PC-3 (cell line): ENCODE results near the gene ILDR1. TPM values are rescaled to one million over a fixed set of nuclear protein-coding genes. Genes with fewer than 3 reads are reported as not detected.

Experiments used
- ATAC-seq: fragments of 200-7000 bp; cut with Tn5 transposase; 2 replicates; pipeline ENCODE4 v1.9.1; 2020; ENCODE audit warnings: mild to moderate bottlenecking, moderate library complexity
- BruUV-seq: library from RNA; stranded (reverse); fragments of 400-500 nt; replicated peaks from 2 replicates; lab custom pipeline; 2021; lab: Mats Ljungman, UMichigan
- CTCF ChIA-PET: fragments of 300-600 bp; sonication (Branson Sonifier 250); formaldehyde crosslinking; loops from one replicate; lab custom pipeline; 2022; ENCODE audit warnings: antibody characterized with exemption; lab: Charles Lee
- POLR2A ChIA-PET: fragments of 300-600 bp; sonication (Branson Sonifier 250); formaldehyde crosslinking; loops from one replicate; lab custom pipeline; 2022; ENCODE audit warnings: antibody characterized with exemption; ENCODE audit not compliant: unreplicated experiment; lab: Charles Lee
- DNase-seq: peaks from one replicate; pipeline ENCODE4 v3.0.0-alpha.2; 2015
- H2AFZ ChIP-seq: fragments of 300-600 bp; sonication (generic); 2 replicates; pipeline ENCODE4 v1.6.0; 2016; ENCODE audit warnings: antibody characterized with exemption, low read length
- H3F3A ChIP-seq: fragments of 300-600 bp; sonication (generic); one replicate; pipeline ENCODE4 v1.6.0; 2017; ENCODE audit warnings: antibody characterized with exemption, low read length, control low read depth, mild to moderate bottlenecking; ENCODE audit not compliant: unreplicated experiment
- H3K27ac ChIP-seq: fragments of 300-600 bp; sonication (generic); 2 replicates; pipeline ENCODE4 v1.5.1; 2016; ENCODE audit warnings: mild to moderate bottlenecking, low read length
- H3K27me3 ChIP-seq: fragments of 300-600 bp; sonication (generic); 2 replicates; pipeline ENCODE4 v1.6.1; 2016; ENCODE audit warnings: low read length, mixed read lengths
- H3K36me3 ChIP-seq: fragments of 300-600 bp; sonication (generic); 2 replicates; pipeline ENCODE4 v1.6.1; 2016; ENCODE audit warnings: low read depth, mixed run types, low read length, mixed read lengths
- H3K4me1 ChIP-seq: fragments of 300-600 bp; sonication (generic); 2 replicates; pipeline ENCODE4 v1.5.1; 2016; ENCODE audit warnings: low read length; ENCODE audit not compliant: insufficient read depth
- H3K4me2 ChIP-seq: fragments of 300-600 bp; sonication (generic); 2 replicates; pipeline ENCODE4 v1.6.0; 2016; ENCODE audit warnings: low read length
- H3K4me3 ChIP-seq: fragments of 300-600 bp; sonication (generic); 2 replicates; pipeline ENCODE4 v1.5.1; 2016; ENCODE audit warnings: mild to moderate bottlenecking, low read length, mixed read lengths
- H3K79me2 ChIP-seq: fragments of 300-600 bp; sonication (generic); 2 replicates; pipeline ENCODE4 v1.6.1; 2017; ENCODE audit warnings: low read length, mixed read lengths
- H3K9ac ChIP-seq: fragments of 300-600 bp; sonication (generic); 2 replicates; pipeline ENCODE4 v1.6.0; 2016; ENCODE audit warnings: mild to moderate bottlenecking, low read length
- H3K9me2 ChIP-seq: fragments of 300-600 bp; sonication (generic); replicated peaks from 2 replicates; pipeline ENCODE4 v1.6.1; 2016; ENCODE audit warnings: mixed run types, low read length, mixed read lengths
- H3K9me3 ChIP-seq: fragments of 300-600 bp; sonication (generic); 2 replicates; pipeline ENCODE4 v1.6.1; 2016; ENCODE audit warnings: low read length, mixed read lengths
- H4K20me1 ChIP-seq: fragments of 300-600 bp; sonication (generic); 2 replicates; pipeline ENCODE4 v1.6.1; 2016; ENCODE audit warnings: low read length, mixed read lengths
- EZH2 ChIP-seq: fragments of 300-600 bp; sonication (generic); IDR thresholded peaks from one replicate; pipeline ENCODE4 v1.6.1; 2017; ENCODE audit warnings: antibody characterized with exemption, mild to moderate bottlenecking, low read length; ENCODE audit not compliant: unreplicated experiment
- EZH2phosphoT487 ChIP-seq: fragments of 300-600 bp; sonication (generic); IDR thresholded peaks from 2 replicates; pipeline ENCODE4 v1.6.1; 2018; ENCODE audit warnings: mild to moderate bottlenecking, antibody characterized with exemption, low read length, borderline replicate concordance
- intact Hi-C: fragments of 100-400 bp; cut with micrococcal nuclease; formaldehyde crosslinking; loops from 2 replicates; pipeline ENCODE4 v1.9.0; 2023
- total RNA-seq: library from RNA; depleted of rRNA; stranded (reverse); fragments of >200 nt; gene quantifications from 2 replicates; pipeline ENCODE4 v1.2.3, GENCODE V29; 2014
- TF ChIP-seq, protein P1 (sequence below): fragments of 300-600 bp; sonication (generic); conservative IDR thresholded peaks from 2 replicates; pipeline ENCODE4 v1.5.1; 2017; ENCODE audit warnings: antibody characterized with exemption, low read depth, mild to moderate bottlenecking, low read length

Gene ILDR1
- total RNA-seq, 1 experiment from 2014 or later: 5.6 TPM

DNA sequence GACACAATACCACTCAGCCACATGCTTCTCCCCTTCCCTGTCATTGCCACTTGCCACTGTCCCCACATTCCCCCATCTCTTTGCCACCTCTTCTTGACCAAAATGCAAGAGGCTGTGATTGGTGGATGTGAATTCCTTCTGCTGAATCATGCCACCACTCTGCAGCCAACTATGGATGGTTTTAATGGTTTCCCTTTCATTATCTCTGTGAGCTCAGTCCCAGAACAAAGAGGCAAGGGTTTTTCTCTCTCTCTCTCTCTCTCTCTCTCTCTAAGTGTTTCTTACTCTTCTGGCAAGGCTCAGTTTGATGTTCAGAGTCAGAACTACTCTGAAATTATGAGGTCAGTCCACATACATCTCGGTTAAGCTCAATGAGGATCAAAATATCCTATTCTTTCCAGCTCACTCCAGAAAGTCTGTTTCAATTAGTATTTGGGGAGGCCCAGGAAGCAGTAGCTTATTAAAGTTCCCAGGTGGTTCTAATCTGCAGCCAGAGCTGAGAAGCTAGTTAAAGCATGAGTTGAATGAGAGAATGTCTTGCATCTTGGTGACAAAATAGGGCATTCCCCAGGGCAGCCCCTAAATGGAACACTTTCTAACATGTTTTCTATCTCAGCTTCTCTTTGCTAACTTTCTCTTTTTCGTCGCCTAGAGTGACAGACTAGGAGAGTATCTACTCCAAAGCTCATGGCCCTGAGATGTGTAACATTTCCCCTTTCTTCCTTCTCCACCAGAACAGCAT lies 8.5 kb upstream of the ILDR1 start:
- Histone ChIP-seq H3K9ac (no peak overlapping the region), H3K36me3 (no peaks in the 10 kb centered on the region), H3K4me3 (no peak overlapping the region), H3K79me2 (no peaks in the 10 kb centered on the region), H3K4me2 (peak overlapping the region; percentile 15; the same call in 1 of the 2 replicates), H3K27me3 (no peaks in the 10 kb centered on the region), H3K4me1 (no peaks in the 10 kb centered on the region), H2AFZ (peak overlapping the region; percentile 61), H3K9me3 (no peaks in the 10 kb centered on the region), H3K9me2 (no peaks in the 10 kb centered on the region), H3F3A (no peaks in the 10 kb centered on the region), H3K27ac (no peak overlapping the region), H4K20me1 (no peaks in the 10 kb centered on the region)
- ChIA-PET POLR2A (no interaction called here), CTCF (no interaction called here)
- ATAC-seq (0 out of 2 replicates have a peak, but pooled peaks have one; percentile 35), DNase-seq (no peak)
- intact Hi-C loops: no loop called here
- TF ChIP-seq, protein P1, sequence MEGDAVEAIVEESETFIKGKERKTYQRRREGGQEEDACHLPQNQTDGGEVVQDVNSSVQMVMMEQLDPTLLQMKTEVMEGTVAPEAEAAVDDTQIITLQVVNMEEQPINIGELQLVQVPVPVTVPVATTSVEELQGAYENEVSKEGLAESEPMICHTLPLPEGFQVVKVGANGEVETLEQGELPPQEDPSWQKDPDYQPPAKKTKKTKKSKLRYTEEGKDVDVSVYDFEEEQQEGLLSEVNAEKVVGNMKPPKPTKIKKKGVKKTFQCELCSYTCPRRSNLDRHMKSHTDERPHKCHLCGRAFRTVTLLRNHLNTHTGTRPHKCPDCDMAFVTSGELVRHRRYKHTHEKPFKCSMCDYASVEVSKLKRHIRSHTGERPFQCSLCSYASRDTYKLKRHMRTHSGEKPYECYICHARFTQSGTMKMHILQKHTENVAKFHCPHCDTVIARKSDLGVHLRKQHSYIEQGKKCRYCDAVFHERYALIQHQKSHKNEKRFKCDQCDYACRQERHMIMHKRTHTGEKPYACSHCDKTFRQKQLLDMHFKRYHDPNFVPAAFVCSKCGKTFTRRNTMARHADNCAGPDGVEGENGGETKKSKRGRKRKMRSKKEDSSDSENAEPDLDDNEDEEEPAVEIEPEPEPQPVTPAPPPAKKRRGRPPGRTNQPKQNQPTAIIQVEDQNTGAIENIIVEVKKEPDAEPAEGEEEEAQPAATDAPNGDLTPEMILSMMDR: no peak
- TF ChIP-seq EZH2: no peak
- no peak for TF ChIP-seq EZH2phosphoT487
- no TSS peak for BruUV-seq

DNA sequence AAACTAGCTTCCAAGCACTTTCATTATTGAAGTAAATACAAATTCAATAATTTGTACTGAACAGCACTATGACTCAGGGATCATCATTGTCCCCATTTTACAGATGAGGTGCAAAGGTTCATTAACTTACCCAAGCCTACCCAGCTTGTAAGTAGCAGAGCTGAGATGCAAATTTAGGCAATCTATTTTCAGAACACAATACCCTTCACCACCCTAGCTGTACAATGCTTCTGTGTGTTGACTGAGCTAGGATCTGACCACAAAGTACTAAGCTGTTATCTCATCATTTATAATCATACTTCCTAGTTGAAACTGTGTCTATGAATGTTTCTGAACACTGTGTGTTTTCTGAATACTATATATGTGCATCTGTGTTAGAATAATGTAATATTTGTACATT lies 3.2 kb upstream of the ILDR1 start:
- Histone ChIP-seq H3K4me1 (peaks cover 7% of the 10 kb centered on the region), H2AFZ (no peak overlapping the region), H3K4me3 (no peak overlapping the region), H3K4me2 (no peak overlapping the region), H3K9me2 (no peaks in the 10 kb centered on the region), H3K9ac (no peak overlapping the region), H4K20me1 (no peaks in the 10 kb centered on the region), H3K27ac (no peak overlapping the region), H3F3A (no peaks in the 10 kb centered on the region), H3K36me3 (no peaks in the 10 kb centered on the region), H3K27me3 (no peaks in the 10 kb centered on the region), H3K9me3 (no peaks in the 10 kb centered on the region), H3K79me2 (no peaks in the 10 kb centered on the region)
- TF ChIP-seq EZH2 (no peak), EZH2phosphoT487 (no peak)
- TF ChIP-seq, protein P1: no peak
- ATAC-seq: no peak
- ChIA-PET CTCF (no interaction called here), POLR2A (interaction anchor here (0.6 kb wide), 2 partner anchors 436 to 442 kb away, joined by 4 to 5 read pairs; no protein-coding TSS in a partner anchor)
- intact Hi-C loops: no loop called here
- DNase-seq: no peak
- no TSS peak for BruUV-seq

DNA sequence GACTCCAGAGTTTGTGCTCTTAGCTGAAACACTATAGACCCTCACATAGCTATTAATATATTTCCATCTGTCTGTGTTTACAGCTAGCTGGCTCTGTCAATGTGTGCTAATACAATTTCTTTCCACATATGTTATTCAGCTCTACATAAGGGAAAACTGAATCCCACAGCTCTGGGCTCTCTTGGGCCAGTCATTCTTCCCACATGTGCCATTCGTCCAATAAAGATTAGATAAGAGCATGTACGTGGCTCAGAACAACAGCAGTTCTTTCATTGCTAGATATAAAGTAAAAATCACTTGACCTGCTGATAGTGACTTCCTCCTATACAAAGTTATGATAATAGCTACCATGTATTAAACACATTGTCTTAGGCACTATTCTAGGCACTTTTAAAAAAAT lies 2.8 kb upstream of the ILDR1 start:
- POLR2A ChIA-PET: interaction anchor here (0.6 kb wide), 2 partner anchors 253 to 436 kb away, joined by 3 to 4 read pairs; no protein-coding TSS in a partner anchor
- Histone ChIP-seq H3F3A (no peaks in the 10 kb centered on the region), H3K36me3 (no peaks in the 10 kb centered on the region), H3K9me3 (no peaks in the 10 kb centered on the region), H2AFZ (no peak overlapping the region), H3K9ac (no peak overlapping the region), H3K27me3 (no peaks in the 10 kb centered on the region), H3K9me2 (no peaks in the 10 kb centered on the region), H4K20me1 (no peaks in the 10 kb centered on the region), H3K4me2 (no peak overlapping the region), H3K79me2 (no peaks in the 10 kb centered on the region), H3K27ac (no peak overlapping the region), H3K4me1 (peaks cover 7% of the 10 kb centered on the region), H3K4me3 (no peak overlapping the region)
- no TSS peak for BruUV-seq
- no peak for TF ChIP-seq EZH2phosphoT487
- no peak for TF ChIP-seq EZH2
- TF ChIP-seq, protein P1: no peak
- intact Hi-C loops: no loop called here
- CTCF ChIA-PET: no interaction called here
- no peak for DNase-seq
- no peak for ATAC-seq
